Neuronal stem cell (in vitro differentiated cells): ENCODE data around the gene CYP4B1.

Experiments
- DNase-seq: peaks from one replicate; pipeline ENCODE4 v3.0.0-alpha.2; 2013; ENCODE audit warnings: low spot score
- H2AFZ ChIP-seq: one replicate; pipeline ENCODE4 v1.6.1; 2013; ENCODE audit warnings: mild to moderate bottlenecking, low read length, inconsistent platforms
- H2AK5ac ChIP-seq: 2 replicates; pipeline ENCODE4 v1.6.1; 2013; ENCODE audit warnings: low read depth, mild to moderate bottlenecking, inconsistent platforms, low read length, moderate library complexity, mixed read lengths
- H2BK120ac ChIP-seq: 2 replicates; pipeline ENCODE4 v1.6.1; 2013; ENCODE audit warnings: low read depth, mild to moderate bottlenecking, inconsistent platforms, low read length, moderate library complexity, mixed read lengths
- H2BK12ac ChIP-seq: one replicate; pipeline ENCODE4 v1.6.1; 2013; ENCODE audit warnings: low read length, inconsistent platforms
- H2BK15ac ChIP-seq: 2 replicates; pipeline ENCODE4 v1.6.1; 2013; ENCODE audit warnings: mild to moderate bottlenecking, low read length, inconsistent platforms, mixed read lengths
- H2BK5ac ChIP-seq: one replicate; pipeline ENCODE4 v1.6.1; 2013; ENCODE audit warnings: inconsistent platforms, mild to moderate bottlenecking, low read length, moderate library complexity
- H3K14ac ChIP-seq: one replicate; pipeline ENCODE4 v1.6.1; 2013; ENCODE audit warnings: low read length, inconsistent platforms
- H3K18ac ChIP-seq: 2 replicates; pipeline ENCODE4 v1.6.1; 2013; ENCODE audit warnings: low read length, inconsistent platforms
- H3K23ac ChIP-seq: 2 replicates; pipeline ENCODE4 v1.6.1; 2013; ENCODE audit warnings: low read depth, mild to moderate bottlenecking, mixed read lengths, low read length, inconsistent platforms; ENCODE audit not compliant: poor library complexity
- H3K27ac ChIP-seq: replicated peaks from 3 replicates; pipeline ENCODE4 v1.5.1; 2013; ENCODE audit warnings: low read length, inconsistent platforms
- H3K27me3 ChIP-seq, 3 experiments: 2 replicates each; pipeline ENCODE4 v1.6.1; 2013; ENCODE audit warnings: low read length in 3 of 3, mild to moderate bottlenecking in 2 of 3, inconsistent platforms in 1 of 3, low read depth in 1 of 3, mixed read lengths in 1 of 3, moderate library complexity in 1 of 3; ENCODE audit not compliant: control insufficient read depth in 3 of 3, insufficient read depth in 3 of 3
- H3K36me3 ChIP-seq, 2 donors: replicated peaks in 1 of 2; 2 replicates each; pipeline ENCODE4 v1.6.1; 2013; ENCODE audit warnings: low read length in 2 of 2; ENCODE audit not compliant: control insufficient read depth in 2 of 2, insufficient read depth in 2 of 2
- H3K4ac ChIP-seq: 2 replicates; pipeline ENCODE4 v1.6.1; 2013; ENCODE audit warnings: inconsistent platforms, mild to moderate bottlenecking, low read length, moderate library complexity
- H3K4me1 ChIP-seq, 2 donors: 1 replicate in 1 of 2; 2 replicates in 1 of 2; pipeline ENCODE4 v1.6.1; 2013; ENCODE audit warnings: low read length in 2 of 2, low read depth in 1 of 2; ENCODE audit not compliant: control insufficient read depth in 2 of 2, insufficient read depth in 1 of 2
- H3K4me2 ChIP-seq: one replicate; pipeline ENCODE4 v1.6.1; 2013; ENCODE audit warnings: mild to moderate bottlenecking, low read length, inconsistent platforms; ENCODE audit not compliant: insufficient read depth, poor library complexity, severe bottlenecking
- H3K4me3 ChIP-seq, 2 donors: 2 replicates each; pipeline ENCODE4 v1.5.1; 2013; ENCODE audit warnings: low read length in 2 of 2, mild to moderate bottlenecking in 2 of 2, inconsistent platforms in 1 of 2, moderate library complexity in 1 of 2
- H3K79me1 ChIP-seq: one replicate; pipeline ENCODE4 v1.6.1; 2013; ENCODE audit warnings: low read depth, mild to moderate bottlenecking, inconsistent platforms, low read length, moderate library complexity
- H3K9ac ChIP-seq: one replicate; pipeline ENCODE4 v1.6.1; 2013; ENCODE audit warnings: mild to moderate bottlenecking, low read depth, low read length, inconsistent platforms; ENCODE audit not compliant: poor library complexity
- H3K9me3 ChIP-seq, 2 donors: replicated peaks in 1 of 2; 2 replicates each; pipeline versions ENCODE3 to v1.6.1; 2013; ENCODE audit warnings: low read length in 2 of 2, mild to moderate bottlenecking in 2 of 2, inconsistent platforms in 1 of 2, low read depth in 1 of 2, mixed read lengths in 1 of 2, moderate library complexity in 1 of 2; ENCODE audit not compliant: control insufficient read depth in 2 of 2, insufficient read depth in 1 of 2
- H4K8ac ChIP-seq: one replicate; pipeline ENCODE4 v1.6.1; 2013; ENCODE audit warnings: low read depth, mild to moderate bottlenecking, inconsistent platforms, low read length, moderate library complexity
- H4K91ac ChIP-seq: one replicate; pipeline ENCODE4 v1.6.1; 2013; ENCODE audit warnings: low read length, low read depth, mild to moderate bottlenecking, inconsistent platforms; ENCODE audit not compliant: poor library complexity
- WGBS, 2 donors: extraction: QIAGEN DNeasy Blood & Tissue Kit; methylation state at CpG; one replicate each; pipeline ENCODE4 v1.1.7; 2013; ENCODE audit warnings: missing lambda C conversion rate in 2 of 2, mixed read lengths in 1 of 2; ENCODE audit not compliant: insufficient read length in 2 of 2, insufficient replicate concordance in 1 of 2; ENCODE audit errors: extremely low coverage in 2 of 2; 5-methylcytosine and 5-hydroxymethylcytosine counted together

The CYP4B1 gene

GRCh38 chr1:46804027-46804889 lies 5.4 kb downstream of the CYP4B1 start:
- H3K9ac ChIP-seq, result no peak overlapping the region
- H3K18ac ChIP-seq, result no peak overlapping the region
- H3K4ac ChIP-seq, result no peak overlapping the region
- no peak overlapping the region for H4K8ac ChIP-seq
- no peak overlapping the region for H2BK5ac ChIP-seq
- no CpG with 5 or more reads among the region's 2 CpGs for WGBS, 2 donors
- H3K79me1 ChIP-seq, result no peaks in the 10 kb centered on the region
- no peak overlapping the region for H2BK120ac ChIP-seq
- no peak overlapping the region for H2AK5ac ChIP-seq
- peaks cover 2% of the 10 kb centered on the region in 2 donors for H3K9me3 ChIP-seq
- no peak overlapping the region for H2BK15ac ChIP-seq
- H2AFZ ChIP-seq, result no peak overlapping the region
- no peak for DNase-seq
- no peaks in the 10 kb centered on the region for H3K36me3 ChIP-seq
- no peak overlapping the region for H2BK12ac ChIP-seq
- no peaks in the 10 kb centered on the region for H3K4me1 ChIP-seq
- H3K27ac ChIP-seq, result no peak overlapping the region
- H3K14ac ChIP-seq, result no peak overlapping the region
- H3K4me2 ChIP-seq, result no peak overlapping the region
- no peak overlapping the region for H3K4me3 ChIP-seq
- H4K91ac ChIP-seq, result no peak overlapping the region
- no peak overlapping the region for H3K23ac ChIP-seq
- H3K27me3 ChIP-seq, result peaks cover 0 to 7% (median 0%) of the 10 kb centered on the region in 3 experiments

DNA sequence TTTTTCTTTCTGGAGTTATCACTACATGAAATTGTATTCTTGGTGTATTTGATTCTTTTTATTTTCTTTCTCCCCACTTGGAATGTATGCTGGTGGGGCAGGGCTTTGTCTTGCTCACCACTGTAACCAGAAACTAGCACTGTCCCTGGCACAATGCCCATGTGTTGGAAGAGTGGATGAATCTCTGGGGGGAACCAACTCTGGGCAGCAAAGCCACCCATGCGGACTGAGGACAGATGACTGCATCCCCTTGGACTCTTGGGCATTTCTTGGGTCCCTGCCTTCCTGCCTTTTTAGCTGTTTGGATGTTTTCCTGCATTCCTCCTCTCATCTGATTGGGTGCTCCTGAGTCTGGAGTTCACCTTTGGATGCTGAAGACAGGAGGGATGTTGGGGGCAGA lies 6.1 kb downstream of the CYP4B1 start:
- Histone ChIP-seq H3K18ac (no peak overlapping the region), H3K9me3 (peaks cover 2 to 5% of the 10 kb centered on the region in 2 donors), H2BK15ac (no peak overlapping the region), H3K14ac (no peak overlapping the region), H3K4me2 (no peak overlapping the region), H3K4me1 (no peaks in the 10 kb centered on the region), H3K23ac (no peak overlapping the region), H2AK5ac (no peak overlapping the region), H3K27ac (no peak overlapping the region), H2AFZ (no peak overlapping the region), H3K79me1 (no peaks in the 10 kb centered on the region), H3K4me3 (no peak overlapping the region), H4K8ac (no peak overlapping the region), H2BK12ac (no peak overlapping the region), H3K4ac (no peak overlapping the region), H3K36me3 (no peaks in the 10 kb centered on the region), H2BK120ac (no peak overlapping the region), H4K91ac (no peak overlapping the region), H3K27me3 (peaks cover 0 to 7% (median 0%) of the 10 kb centered on the region in 3 experiments), H3K9ac (no peak overlapping the region), H2BK5ac (no peak overlapping the region)
- WGBS, 2 donors, result no CpG with 5 or more reads among the region's 1 CpG
- DNase-seq, result no peak

DNA sequence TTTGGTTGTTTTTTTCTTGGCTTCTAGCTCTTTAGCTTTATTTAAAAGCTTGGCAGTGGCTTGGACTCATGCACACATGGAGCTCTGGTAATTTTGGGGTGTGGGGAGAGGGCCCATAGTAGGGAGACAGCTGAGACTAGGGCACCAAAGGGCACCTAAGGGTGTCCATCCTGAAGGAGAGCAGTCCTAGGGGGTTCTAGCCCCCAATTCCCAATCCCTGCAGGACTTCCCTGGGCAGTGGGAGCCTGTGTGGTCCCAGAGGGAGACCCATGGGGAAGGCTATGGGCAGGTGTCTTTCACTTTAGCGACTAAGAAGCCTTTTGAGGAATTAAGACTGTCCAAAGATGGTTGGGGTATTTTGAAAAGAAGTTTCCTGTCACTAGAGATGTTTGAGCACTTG lies 6.9 kb downstream of the CYP4B1 start:
- H3K36me3 ChIP-seq, result no peaks in the 10 kb centered on the region
- H4K8ac ChIP-seq, result no peak overlapping the region
- no peak overlapping the region for H2BK120ac ChIP-seq
- no peak overlapping the region for H3K18ac ChIP-seq
- H2AK5ac ChIP-seq, result no peak overlapping the region
- no peak overlapping the region for H3K27ac ChIP-seq
- H2BK15ac ChIP-seq, result no peak overlapping the region
- no CpG with 5 or more reads among the region's 1 CpG for WGBS, 2 donors
- no peak overlapping the region for H2BK12ac ChIP-seq
- H3K14ac ChIP-seq, result no peak overlapping the region
- no peak for DNase-seq
- H3K4me1 ChIP-seq, result no peaks in the 10 kb centered on the region
- no peak overlapping the region for H4K91ac ChIP-seq
- H2AFZ ChIP-seq, result no peak overlapping the region
- H3K4ac ChIP-seq, result no peak overlapping the region
- no peak overlapping the region for H3K4me3 ChIP-seq
- H3K9me3 ChIP-seq, result peaks cover 2 to 5% of the 10 kb centered on the region in 2 donors
- peaks cover 0 to 7% (median 0%) of the 10 kb centered on the region in 3 experiments for H3K27me3 ChIP-seq
- H2BK5ac ChIP-seq, result no peak overlapping the region
- H3K9ac ChIP-seq, result no peak overlapping the region
- H3K79me1 ChIP-seq, result no peaks in the 10 kb centered on the region
- no peak overlapping the region for H3K23ac ChIP-seq
- H3K4me2 ChIP-seq, result no peak overlapping the region

DNA sequence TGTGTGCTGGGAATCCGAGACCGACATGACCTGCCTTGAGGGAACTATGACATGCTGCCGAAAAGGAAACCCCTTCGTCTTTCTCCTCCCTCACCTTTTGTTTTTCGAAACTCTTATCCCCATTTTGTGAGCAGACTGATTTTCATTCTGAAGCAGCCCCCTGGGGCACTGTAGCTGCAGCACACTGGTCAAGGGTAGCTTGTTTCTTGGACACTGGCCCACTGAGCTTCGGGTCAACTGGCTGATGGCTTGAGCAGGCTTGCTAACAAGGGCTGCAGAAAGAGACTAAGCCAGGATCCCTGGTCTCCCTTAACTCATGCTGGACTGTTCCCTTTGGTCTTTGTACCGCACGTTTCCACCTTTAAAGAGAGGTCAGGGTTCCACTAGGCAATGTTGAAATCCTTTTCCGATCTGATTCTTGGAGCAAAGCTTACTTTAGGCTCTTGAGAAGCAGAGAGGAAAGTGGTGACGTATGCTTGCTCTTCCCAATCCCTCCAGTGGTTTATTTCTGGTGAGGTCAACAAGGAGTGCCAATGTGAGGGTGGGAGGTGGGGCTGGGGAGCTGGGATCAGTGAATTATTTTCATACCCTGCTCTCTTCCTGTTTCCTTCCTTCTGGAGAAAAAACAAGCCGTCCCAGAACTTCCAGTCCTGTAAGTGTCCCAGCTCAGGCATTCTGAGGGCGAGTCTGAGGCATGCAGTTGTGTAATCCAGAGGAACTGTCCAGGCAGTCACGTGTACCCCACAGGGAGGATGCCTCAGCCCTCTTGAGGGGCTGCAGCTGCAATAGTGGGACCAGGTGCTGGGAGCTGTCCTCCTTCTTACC lies 7.6 kb downstream of the CYP4B1 start:
- Histone ChIP-seq H3K27ac (no peak overlapping the region), H3K14ac (no peak overlapping the region), H3K23ac (no peak overlapping the region), H3K9ac (no peak overlapping the region), H2BK12ac (no peak overlapping the region), H4K91ac (no peak overlapping the region), H3K4me2 (no peak overlapping the region), H3K4ac (no peak overlapping the region), H4K8ac (no peak overlapping the region), H3K4me3 (no peak overlapping the region), H2AK5ac (no peak overlapping the region), H3K18ac (no peak overlapping the region), H3K9me3 (peaks cover 2 to 5% of the 10 kb centered on the region in 2 donors), H2BK120ac (no peak overlapping the region), H3K79me1 (no peaks in the 10 kb centered on the region), H3K27me3 (peaks cover 0 to 7% (median 0%) of the 10 kb centered on the region in 3 experiments), H3K36me3 (no peaks in the 10 kb centered on the region), H2BK15ac (no peak overlapping the region), H2BK5ac (no peak overlapping the region), H2AFZ (no peak overlapping the region), H3K4me1 (no peaks in the 10 kb centered on the region)
- WGBS, 2 donors, result no CpG with 5 or more reads among the region's 13 CpGs
- no peak for DNase-seq
